CD1c-positive myeloid dendritic cell (primary cell): ENCODE data around the gene SLC10A7.
A peak's percentile ranks its signal among the peaks of the same experiment; 100 is the strongest.

Experiments
- DNase-seq: peaks from one replicate; pipeline ENCODE4 v3.0.0-alpha.2; 2016; ENCODE audit errors: extremely low spot score

The SLC10A7 gene

DNA sequence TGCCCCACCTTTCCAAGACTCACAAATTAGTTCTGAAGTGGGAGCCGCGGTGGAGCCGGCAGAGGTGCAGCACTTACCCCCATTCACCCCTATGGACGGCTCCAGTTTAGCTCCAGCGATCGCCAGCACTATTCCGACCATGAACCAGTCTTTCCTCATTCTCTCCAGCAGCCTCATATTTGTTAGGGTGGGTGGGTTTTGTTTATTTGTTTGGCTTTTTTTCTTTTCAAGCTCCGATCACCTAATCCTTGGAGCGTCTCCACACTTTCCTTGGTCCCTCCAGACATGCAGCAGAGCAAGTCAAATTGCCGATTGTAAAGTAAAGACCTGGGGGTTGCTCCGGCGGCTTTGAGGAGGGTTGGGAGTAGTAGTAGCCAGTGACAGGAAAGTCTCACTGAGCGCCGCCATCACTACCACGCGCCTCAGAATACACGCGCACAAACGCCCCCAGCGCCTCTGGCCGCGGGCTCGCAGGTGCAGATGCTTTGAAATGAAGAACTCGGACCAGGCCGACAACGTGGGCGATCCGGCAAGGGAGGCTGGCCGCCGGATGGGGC is at the start of gene SLC10A7:
SLC10A7 (minus strand) TSS at position 400 of the 557 bp plus-strand sequence; CDS start at position 177, 223 bp downstream.
- peak; percentile 78 for DNase-seq

DNA sequence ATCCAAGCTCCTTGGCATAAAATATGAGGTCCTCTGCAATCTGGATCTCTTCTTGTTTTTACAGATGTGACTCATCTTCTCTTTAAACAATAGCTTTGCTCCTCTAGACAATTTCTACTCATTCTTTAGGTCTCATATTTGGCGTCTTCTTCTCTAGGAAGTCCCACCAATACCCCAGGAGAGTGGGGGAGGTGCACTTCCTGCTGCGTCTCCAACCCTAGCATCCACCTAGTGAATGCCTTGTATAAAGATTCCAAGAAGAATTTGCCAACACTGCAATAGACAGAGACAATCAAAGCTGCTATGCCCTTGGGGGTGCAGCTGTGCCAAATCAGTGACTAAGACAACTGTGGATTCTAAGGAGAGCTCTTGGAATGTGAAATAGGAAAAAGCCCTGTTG is 45.7 kb upstream of the SLC10A7 start:
- DNase-seq: no peak

GRCh38 chr4:146564492-146564891 is 42.8 kb upstream of the SLC10A7 start:
- DNase-seq: no peak

DNA sequence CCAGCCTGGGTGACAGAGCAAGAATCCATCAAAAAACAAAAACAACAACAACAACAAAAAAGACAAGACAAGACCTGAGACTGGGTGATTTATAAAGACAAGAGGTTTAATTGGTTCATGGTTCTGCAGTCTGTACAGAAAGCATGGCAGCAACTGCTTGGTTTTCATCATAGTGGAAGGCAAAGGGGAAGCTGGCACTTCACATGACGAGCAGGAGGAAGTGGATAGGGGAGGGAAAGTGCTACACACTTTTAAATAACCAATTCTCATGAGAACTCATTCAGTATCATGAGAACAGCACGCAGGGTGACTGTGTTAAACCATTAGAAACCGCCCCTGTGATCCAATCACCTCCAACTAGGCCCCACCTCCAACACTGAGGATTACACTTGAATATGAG is 28.4 kb upstream of the SLC10A7 start:
- DNase-seq: peak; percentile 15

- DNase-seq: no peak
Measured at GRCh38 chr4:146548443-146548842, 26.7 kb upstream of the SLC10A7 start.

- no peak for DNase-seq
Measured at GRCh38 chr4:146545102-146545501, 23.4 kb upstream of the SLC10A7 start.

DNA sequence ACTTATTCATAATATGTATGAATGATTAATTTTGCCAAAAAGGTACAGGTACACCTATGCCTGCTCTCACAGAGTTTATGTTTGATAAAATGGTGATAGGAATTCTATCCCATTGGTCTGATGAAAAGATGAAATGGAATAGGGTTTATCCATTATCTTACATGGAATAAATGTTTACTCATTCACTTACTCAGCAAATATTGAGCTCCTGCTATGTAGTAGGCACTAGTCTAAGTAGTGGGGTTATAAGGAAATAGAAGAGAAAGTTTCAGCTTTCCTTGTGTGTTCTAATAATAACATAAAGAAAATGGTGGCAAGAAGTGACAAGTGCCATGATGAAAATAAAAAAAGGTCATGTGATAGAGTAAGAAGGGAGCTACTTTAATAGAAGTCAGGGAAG is 12.4 kb upstream of the SLC10A7 start:
- no peak for DNase-seq

DNA sequence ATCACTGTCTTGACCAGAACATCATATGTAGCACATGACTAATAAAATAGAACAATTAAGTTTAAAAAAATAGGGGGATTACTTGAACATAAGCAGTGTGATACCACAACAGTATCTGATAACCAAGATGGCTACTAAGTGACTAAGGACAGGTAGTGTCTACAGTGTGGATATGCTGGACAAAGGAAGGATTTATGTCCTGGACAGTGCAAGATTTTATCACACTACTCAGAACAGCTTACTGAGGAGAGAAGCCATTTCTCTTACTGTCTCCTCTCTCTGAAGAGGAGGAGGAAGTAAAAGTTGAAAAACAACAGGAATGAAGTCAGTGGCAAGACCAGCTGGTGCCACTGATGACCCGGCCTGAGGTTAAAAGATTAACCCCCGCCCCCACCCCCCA is 4.0 kb upstream of the SLC10A7 start:
- DNase-seq: no peak

DNA sequence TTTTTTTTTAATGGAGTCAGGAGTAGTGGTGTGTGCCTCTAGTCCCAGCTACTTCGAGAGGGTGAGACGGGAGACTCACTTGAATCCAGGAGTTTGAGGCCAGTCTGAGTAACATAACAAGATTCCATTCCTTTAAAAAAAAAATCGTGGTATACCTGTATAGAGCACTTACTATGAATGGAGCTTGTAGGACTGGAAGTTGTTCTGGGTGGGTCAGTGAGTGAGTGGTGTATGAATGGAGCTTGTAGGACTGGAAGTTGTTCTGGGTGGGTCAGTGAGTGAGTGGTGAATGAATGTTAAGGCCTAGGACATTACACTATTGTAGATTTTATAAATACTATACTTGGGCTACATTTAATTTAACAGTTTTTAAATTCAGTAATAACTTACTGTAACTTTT is 2.9 kb upstream of the SLC10A7 start:
- no peak for DNase-seq

DNA sequence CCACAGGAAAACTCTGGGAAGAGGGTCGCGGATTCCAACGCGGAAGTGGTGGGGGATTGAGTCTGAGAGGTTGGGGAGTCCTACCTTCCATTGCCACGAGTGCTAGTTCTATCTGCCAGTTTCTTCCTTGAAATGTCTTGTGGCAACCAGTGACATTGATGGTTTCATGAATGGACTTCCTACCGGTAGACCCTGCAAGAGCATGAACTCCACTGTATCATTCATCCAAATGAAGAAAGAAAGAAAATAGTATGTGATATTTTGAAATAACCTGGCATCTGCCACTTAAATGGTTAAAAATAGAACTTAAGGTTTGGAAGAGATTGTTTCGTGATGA is 1.1 kb upstream of the SLC10A7 start:
- DNase-seq: no peak

DNA sequence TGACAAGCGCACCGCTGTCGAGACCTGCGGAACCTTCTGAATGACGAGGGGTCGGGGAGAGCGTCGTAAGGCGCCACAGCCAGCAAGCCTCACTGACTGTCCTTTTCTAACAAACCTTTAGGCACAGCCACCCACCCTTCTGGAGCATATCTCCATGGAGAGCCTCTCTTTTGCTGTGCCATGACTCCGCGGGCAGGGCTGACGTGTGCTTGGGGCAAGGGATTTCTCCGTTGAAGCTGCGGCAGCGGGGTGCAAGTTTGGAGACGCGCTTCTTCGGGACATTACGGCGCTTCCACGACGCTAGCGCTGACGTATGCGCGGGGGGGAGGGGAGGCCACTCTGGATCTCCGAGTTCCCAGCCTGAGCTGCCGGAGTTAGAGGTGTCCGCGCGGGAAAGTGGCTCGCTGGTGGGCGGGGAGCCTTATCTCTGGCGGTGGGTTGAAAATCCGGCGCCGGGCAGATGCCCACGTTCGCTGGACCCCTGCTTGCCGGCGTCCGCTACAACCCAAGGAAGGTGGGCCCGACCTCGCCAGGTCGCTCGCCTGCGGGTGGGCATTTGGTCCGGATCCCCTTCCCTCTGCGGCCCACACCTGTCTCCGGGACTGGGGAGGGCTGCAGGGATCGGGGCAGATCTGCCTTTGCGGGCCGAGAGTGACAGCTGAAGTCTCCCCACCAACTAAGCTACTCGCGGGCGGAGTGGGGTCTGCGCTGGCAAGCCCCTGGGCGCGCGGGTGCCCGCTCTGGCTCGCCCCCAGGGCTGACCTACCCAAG is 543 bp upstream of the SLC10A7 start:
- peak; percentile 91 for DNase-seq

GRCh38 chr4:146520896-146521540 is 722 bp downstream of the SLC10A7 start:
- peak; percentile 27 for DNase-seq

DNA sequence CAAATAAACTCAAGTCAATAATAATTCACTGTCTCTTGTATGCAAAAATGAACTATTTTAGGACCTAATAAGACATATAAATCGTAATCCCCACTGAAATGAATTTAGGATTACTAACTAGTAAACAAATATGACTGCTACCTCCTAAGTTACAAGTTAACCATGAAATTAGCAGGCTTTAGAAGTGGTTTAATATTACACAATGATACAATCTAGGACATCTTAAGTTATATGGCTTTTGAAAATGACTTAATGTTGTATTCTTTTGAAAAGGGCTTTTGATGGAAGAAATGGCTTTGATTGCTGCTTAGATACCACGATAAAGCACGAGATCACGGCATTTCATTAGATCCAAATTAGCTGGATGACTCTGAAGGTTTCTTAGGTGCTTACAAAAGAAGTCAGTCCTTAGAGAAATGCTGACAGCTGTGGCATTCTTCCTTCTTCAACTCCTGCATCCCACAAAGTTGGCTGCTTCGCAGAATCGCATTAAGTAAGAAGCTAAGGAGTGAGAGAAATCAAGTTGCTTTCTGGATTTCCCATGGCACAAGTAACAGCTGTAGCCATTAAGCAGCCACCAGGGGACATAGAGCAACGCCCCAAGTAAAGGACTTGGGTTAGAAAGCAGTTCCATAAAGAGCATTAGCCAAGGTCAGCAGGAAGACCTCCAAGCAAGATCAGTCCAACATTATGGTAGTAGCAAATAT is 6.9 kb downstream of the SLC10A7 start:
- no peak for DNase-seq

DNA sequence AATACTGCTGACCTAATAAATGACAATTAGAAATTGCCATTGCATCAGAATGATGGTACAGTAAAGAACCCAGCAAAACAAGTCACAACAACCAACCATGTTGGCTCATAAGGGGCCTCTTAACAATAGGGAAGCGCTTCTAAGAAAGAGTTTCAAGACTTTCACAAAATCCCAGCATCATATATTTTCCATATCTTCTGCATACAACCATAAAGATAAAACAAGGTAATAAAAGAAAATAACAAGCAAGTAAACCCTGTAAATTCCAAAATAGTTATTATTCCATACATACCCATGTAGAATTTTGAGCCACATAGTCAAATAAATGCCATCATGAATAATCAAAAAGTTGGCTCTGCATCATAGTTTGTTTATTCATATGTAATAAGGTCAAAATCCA is 8.2 kb downstream of the SLC10A7 start:
- no peak for DNase-seq

GRCh38 chr4:146511381-146511780 is 10.4 kb downstream of the SLC10A7 start:
- DNase-seq: peak; percentile 43

DNA sequence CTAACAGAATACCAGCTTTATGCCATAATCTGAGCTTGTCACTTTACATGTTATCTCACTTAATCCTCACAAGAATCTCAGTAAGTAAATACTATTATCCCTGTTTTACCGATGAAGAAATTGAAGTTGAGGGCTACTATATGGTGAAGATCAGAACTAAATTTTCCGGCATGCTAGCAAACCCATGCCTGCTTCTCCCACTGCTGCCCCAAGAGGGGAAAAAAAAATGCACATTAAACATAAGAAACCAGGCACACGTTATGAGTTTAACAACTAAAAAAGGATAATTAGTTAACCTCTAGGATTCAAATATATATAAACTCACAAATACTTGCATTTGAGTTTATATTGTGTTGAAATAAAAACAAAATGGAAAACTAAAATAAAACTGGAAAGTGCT is 10.8 kb downstream of the SLC10A7 start:
- no peak for DNase-seq

DNA sequence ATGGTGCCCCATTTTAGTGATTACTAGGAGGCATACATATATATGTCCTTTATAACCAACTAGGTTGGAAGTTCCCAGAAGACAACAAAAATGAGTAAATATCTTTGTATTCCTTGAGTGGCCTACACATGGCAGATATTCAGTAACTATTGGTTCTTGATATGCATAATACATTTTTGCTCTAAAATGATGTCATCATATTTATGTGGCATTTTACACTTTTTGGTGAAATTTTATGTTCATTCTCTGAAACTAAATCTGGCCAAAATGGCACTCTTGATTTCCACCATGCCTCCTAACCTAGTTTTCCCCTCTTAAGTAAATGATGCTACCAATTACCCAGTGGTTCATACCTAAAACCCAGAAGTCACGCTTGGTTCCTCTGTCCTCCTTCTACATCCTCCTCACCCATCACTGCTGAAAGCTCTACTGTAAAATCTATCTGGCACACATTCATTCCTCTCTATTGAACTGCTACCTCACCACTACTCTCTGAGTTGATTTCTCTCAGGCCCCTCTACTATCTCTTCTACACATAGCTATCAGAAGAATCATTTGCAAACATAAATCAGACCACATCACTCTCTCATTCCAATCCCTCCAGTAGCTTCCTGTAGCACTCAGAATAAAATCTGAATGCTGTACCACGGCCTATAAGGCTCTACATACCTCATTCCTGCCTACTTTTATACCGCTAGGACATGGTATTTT is 13.4 kb downstream of the SLC10A7 start:
- DNase-seq: no peak

GRCh38 chr4:146507632-146508031 is 14.1 kb downstream of the SLC10A7 start:
- DNase-seq: no peak

- no peak for DNase-seq
Measured at GRCh38 chr4:146506272-146506671, 15.5 kb downstream of the SLC10A7 start.

GRCh38 chr4:146500216-146500615 is 21.5 kb downstream of the SLC10A7 start:
- no peak for DNase-seq

DNA sequence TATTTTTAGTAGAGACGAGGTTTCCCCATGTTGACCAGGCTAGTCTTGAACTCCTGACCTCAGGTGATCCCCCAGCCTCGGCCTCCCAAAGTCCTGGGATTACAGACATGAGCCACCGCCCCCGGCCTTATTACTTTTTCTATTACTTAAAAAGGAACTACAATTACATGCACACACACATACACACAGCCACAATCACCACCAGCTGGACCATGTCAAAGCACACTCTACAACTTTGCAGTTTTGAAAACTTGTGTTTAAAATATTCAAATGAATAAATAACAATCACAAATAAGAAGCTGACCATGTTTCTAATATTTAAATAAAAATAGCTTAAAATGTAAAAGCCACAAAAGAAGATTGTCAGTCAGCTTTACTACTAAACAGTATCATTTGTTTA is 23.4 kb downstream of the SLC10A7 start:
- no peak for DNase-seq

GRCh38 chr4:146495269-146495668 is 26.5 kb downstream of the SLC10A7 start:
- DNase-seq: no peak
